CD4-positive, CD25-positive, alpha-beta regulatory T cell (primary cell): ENCODE results near the gene SPATA33. TPM values are rescaled to one million over a fixed set of nuclear protein-coding genes. Genes with fewer than 3 reads are reported as not detected.

ENCODE experiments used
- ATAC-seq, 2 donors: fragments of 150-1000 bp; cut with Tn5 transposase; one replicate each; pipeline ENCODE4 v1.10.0; 2021; ENCODE audit warnings: low read depth in 2 of 2, moderate number of reproducible peaks in 2 of 2, moderate library complexity in 1 of 2
- DNase-seq, 3 donors: peaks; one replicate each; pipeline versions ENCODE4 v3.0.0 to v3.0.0-alpha.2; 2012 to 2022; ENCODE audit warnings: mixed read lengths in 1 of 3
- H3K27ac ChIP-seq: one replicate; pipeline ENCODE4 v1.7.0; 2013; ENCODE audit warnings: mild to moderate bottlenecking, low read length; ENCODE audit not compliant: insufficient read depth, poor library complexity, severe bottlenecking
- H3K27me3 ChIP-seq: one replicate; pipeline ENCODE4 v1.7.0; 2013; ENCODE audit warnings: low read length; ENCODE audit not compliant: control insufficient read depth, insufficient read depth
- H3K36me3 ChIP-seq: one replicate; pipeline ENCODE4 v1.7.0; 2013; ENCODE audit warnings: mild to moderate bottlenecking, low read length, moderate library complexity; ENCODE audit not compliant: control insufficient read depth, insufficient read depth
- H3K4me1 ChIP-seq: 2 replicates; pipeline ENCODE4 v1.7.0; 2013; ENCODE audit warnings: mild to moderate bottlenecking, low read length; ENCODE audit not compliant: insufficient read depth, control insufficient read depth, poor library complexity, severe bottlenecking
- H3K4me3 ChIP-seq: one replicate; pipeline ENCODE4 v1.7.0; 2013; ENCODE audit warnings: low read depth, mild to moderate bottlenecking, low read length, moderate library complexity
- H3K9me3 ChIP-seq, 2 experiments: 1 replicate in 1 of 2; 2 replicates in 1 of 2; pipeline ENCODE4 v1.7.0; 2013; ENCODE audit warnings: low read length in 2 of 2, mild to moderate bottlenecking in 1 of 2, moderate library complexity in 1 of 2; ENCODE audit not compliant: control insufficient read depth in 2 of 2
- H3K27ac Mint-ChIP-seq, 3 donors: one replicate each; pipeline ENCODE4 v1.8.0; 2020 to 2022; ENCODE audit warnings: mild to moderate bottlenecking in 3 of 3, mixed read lengths in 3 of 3, moderate library complexity in 2 of 3
- H3K27me3 Mint-ChIP-seq: one replicate; pipeline ENCODE4 v1.8.0; 2022; ENCODE audit warnings: mild to moderate bottlenecking, mixed read lengths
- H3K36me3 Mint-ChIP-seq: one replicate; pipeline ENCODE4 v1.8.0; 2020; ENCODE audit warnings: mixed read lengths
- H3K4me1 Mint-ChIP-seq, 4 donors: one replicate each; pipeline ENCODE4 v1.8.0; 2020 to 2022; ENCODE audit warnings: mixed read lengths in 4 of 4, mild to moderate bottlenecking in 1 of 4
- H3K4me3 Mint-ChIP-seq, 4 donors: one replicate each; pipeline ENCODE4 v1.8.0; 2020 to 2022; ENCODE audit warnings: mild to moderate bottlenecking in 4 of 4, mixed read lengths in 4 of 4, moderate library complexity in 3 of 4
- H3K9me3 Mint-ChIP-seq, 7 donors: one replicate each; pipeline ENCODE4 v1.8.0; 2020 to 2022; ENCODE audit warnings: mixed read lengths in 7 of 7, mild to moderate bottlenecking in 3 of 7, moderate library complexity in 2 of 7
- polyA plus RNA-seq, 4 donors: library from polyadenylated mRNA; unstranded; fragments of 300-500 nt; fragmentation: Illumina TruSeq; gene quantifications; one replicate each; pipeline ENCODE4 v1.2.3, GENCODE V29; 2021
- total RNA-seq: library from RNA; stranded (reverse); gene quantifications from one replicate; pipeline ENCODE4 v1.2.3, GENCODE V29; 2022

SPATA33 gene
- total RNA-seq (7.1 TPM), polyA plus RNA-seq (1 to 10 TPM; 2.0 to 4.4 (median 3.0) TPM)

- peak within 1 kb of the TSS; percentile 85 to 91 (median 88) for H3K4me3 Mint-ChIP-seq
- no peaks in the 10 kb centered on the region for H3K9me3 Mint-ChIP-seq
- peak within 1 kb of the TSS; percentile 89 for H3K4me3 ChIP-seq
- peaks cover 11% of the 10 kb centered on the region for H3K36me3 Mint-ChIP-seq
- DNase-seq: peak; percentile 90 to 94 (median 90)
- H3K27me3 Mint-ChIP-seq: no peaks in the 10 kb centered on the region
- H3K4me1 Mint-ChIP-seq: peaks cover 8 to 43% (median 15%) of the 10 kb centered on the region in 4 donors
- no peaks in the 10 kb centered on the region for H3K27me3 ChIP-seq
- peak within 1 kb of the TSS; percentile 48 to 92 (median 87) for H3K27ac Mint-ChIP-seq
- H3K9me3 ChIP-seq: no peaks in the 10 kb centered on the region
- ATAC-seq: peak; percentile 90 to 93
- peak within 1 kb of the TSS; percentile 80 for H3K27ac ChIP-seq
- H3K4me1 ChIP-seq: peaks cover 23% of the 10 kb centered on the region
- H3K36me3 ChIP-seq: peaks cover 10% of the 10 kb centered on the region
Observed at GRCh38 chr16:89657442-89658220, at the start of gene SPATA33, which contains the start of gene CHMP1A. Gene SPATA33 (plus strand): TSS chr16:89657836. CDS start chr16:89657912, 76 bp downstream. Gene CHMP1A (minus strand): TSS chr16:89657708. CDS start chr16:89657588, 120 bp downstream.

- Mint-ChIP-seq H3K36me3 (no peaks in the 10 kb centered on the region), H3K4me1 (peaks cover 0 to under 1% (median under 1%) of the 10 kb centered on the region in 4 donors), H3K9me3 (peaks cover 0 to 1% (median 0%) of the 10 kb centered on the region in 7 donors), H3K27ac (no peak overlapping the region), H3K4me3 (no peak overlapping the region), H3K27me3 (no peaks in the 10 kb centered on the region)
- H3K4me3 ChIP-seq: no peak overlapping the region
- ATAC-seq (no peak), DNase-seq (no peak)
- peaks cover under 1% of the 10 kb centered on the region for H3K4me1 ChIP-seq
- H3K27me3 ChIP-seq: no peaks in the 10 kb centered on the region
- no peaks in the 10 kb centered on the region for H3K36me3 ChIP-seq
- H3K9me3 ChIP-seq: no peaks in the 10 kb centered on the region
- no peak overlapping the region for H3K27ac ChIP-seq
Observed at GRCh38 chr16:89607937-89608740, 49.5 kb upstream of the SPATA33 start.

GRCh38 chr16:89610108-89610453, 47.6 kb upstream of the SPATA33 start:
- no peak for DNase-seq
- H3K9me3 Mint-ChIP-seq: peaks cover 0 to 1% (median 0%) of the 10 kb centered on the region in 7 donors
- no peaks in the 10 kb centered on the region for H3K27me3 ChIP-seq
- no peak overlapping the region for H3K27ac Mint-ChIP-seq
- no peak for ATAC-seq
- no peaks in the 10 kb centered on the region for H3K27me3 Mint-ChIP-seq
- no peaks in the 10 kb centered on the region for H3K4me1 ChIP-seq
- H3K9me3 ChIP-seq: no peaks in the 10 kb centered on the region
- no peak overlapping the region for H3K4me3 Mint-ChIP-seq
- no peaks in the 10 kb centered on the region for H3K4me1 Mint-ChIP-seq
- no peak overlapping the region for H3K4me3 ChIP-seq
- H3K27ac ChIP-seq: no peak overlapping the region
- no peaks in the 10 kb centered on the region for H3K36me3 ChIP-seq
- H3K36me3 Mint-ChIP-seq: no peaks in the 10 kb centered on the region

GRCh38 chr16:89612415-89613166, 45.0 kb upstream of the SPATA33 start:
- Histone ChIP-seq H3K4me3 (no peak overlapping the region), H3K9me3 (peaks cover 0 to 7% of the 10 kb centered on the region in 2 experiments), H3K4me1 (peaks cover 7% of the 10 kb centered on the region), H3K27me3 (no peaks in the 10 kb centered on the region), H3K27ac (no peak overlapping the region), H3K36me3 (no peaks in the 10 kb centered on the region)
- Mint-ChIP-seq H3K4me1 (peaks cover 0 to 14% (median 4%) of the 10 kb centered on the region in 4 donors), H3K27ac (peak overlapping the region in 2 of 3 donors; percentile 56 to 85), H3K9me3 (peaks cover 0 to 5% (median 0%) of the 10 kb centered on the region in 7 donors), H3K4me3 (peak overlapping the region in 1 of 4 donors; percentile 19), H3K36me3 (no peaks in the 10 kb centered on the region), H3K27me3 (no peaks in the 10 kb centered on the region)
- ATAC-seq: no peak
- DNase-seq: no peak

GRCh38 chr16:89613231-89613953, 44.2 kb upstream of the SPATA33 start, which contains the start of gene DPEP1:
Gene DPEP1 (plus strand): TSS chr16:89613642. CDS start chr16:89630411, 16,769 bp downstream.
- Mint-ChIP-seq H3K27ac (peak within 1 kb of the TSS in 2 of 3 donors; percentile 56 to 85), H3K36me3 (no peaks in the 10 kb centered on the region)
- no peak for ATAC-seq

GRCh38 chr16:89613954-89614459, 43.6 kb upstream of the SPATA33 start:
- Mint-ChIP-seq H3K4me3 (no peak overlapping the region), H3K4me1 (peaks cover 0 to 14% (median 4%) of the 10 kb centered on the region in 4 donors), H3K27me3 (no peaks in the 10 kb centered on the region), H3K36me3 (no peaks in the 10 kb centered on the region), H3K9me3 (peaks cover 0 to 5% (median 0%) of the 10 kb centered on the region in 7 donors), H3K27ac (no peak overlapping the region)
- no peak for ATAC-seq
- Histone ChIP-seq H3K4me1 (peaks cover 7% of the 10 kb centered on the region), H3K27ac (no peak overlapping the region), H3K9me3 (peaks cover 0 to 7% of the 10 kb centered on the region in 2 experiments), H3K36me3 (no peaks in the 10 kb centered on the region), H3K4me3 (no peak overlapping the region), H3K27me3 (no peaks in the 10 kb centered on the region)
- no peak for DNase-seq

More at GRCh38 chr16:89613231-89613953, 44.2 kb upstream of the SPATA33 start, which contains the start of gene DPEP1:
- no peak within 1 kb of the TSS for H3K27ac ChIP-seq
- peaks cover 0 to 14% (median 4%) of the 10 kb centered on the region in 4 donors for H3K4me1 Mint-ChIP-seq
- no peak for DNase-seq
- H3K27me3 ChIP-seq: no peaks in the 10 kb centered on the region
- peaks cover 7% of the 10 kb centered on the region for H3K4me1 ChIP-seq
- peaks cover 0 to 7% of the 10 kb centered on the region in 2 experiments for H3K9me3 ChIP-seq
- H3K4me3 ChIP-seq: no peak within 1 kb of the TSS
- H3K36me3 ChIP-seq: no peaks in the 10 kb centered on the region
- H3K9me3 Mint-ChIP-seq: peaks cover 0 to 5% (median 0%) of the 10 kb centered on the region in 7 donors
- peak within 1 kb of the TSS in 1 of 4 donors; percentile 19 for H3K4me3 Mint-ChIP-seq
- no peaks in the 10 kb centered on the region for H3K27me3 Mint-ChIP-seq
